Neural progenitor cell (in vitro differentiated cells): ENCODE data around the gene ARID5B. TPM values are rescaled to one million over a fixed set of nuclear protein-coding genes. Genes with fewer than 3 reads are reported as not detected.

ENCODE experiments used
- DNase-seq: peaks from one replicate; pipeline ENCODE4 v3.0.0-alpha.2; 2016; ENCODE audit warnings: low spot score
- H2AFZ ChIP-seq: fragments of 200-600 bp; sonication (generic); replicated peaks from 2 replicates; pipeline ENCODE4 v1.6.1; 2016; ENCODE audit warnings: antibody characterized with exemption
- H3F3A ChIP-seq: fragments of 200-600 bp; sonication (generic); 2 replicates; pipeline ENCODE4 v1.6.1; 2016; ENCODE audit warnings: antibody characterized with exemption, low read depth
- H3K27ac ChIP-seq: fragments of 200-600 bp; sonication (generic); 2 replicates; pipeline ENCODE4 v1.5.1; 2016; ENCODE audit warnings: mild to moderate bottlenecking
- H3K27me3 ChIP-seq: fragments of 200-600 bp; sonication (generic); 2 replicates; pipeline ENCODE4 v1.6.1; 2016; ENCODE audit warnings: mild to moderate bottlenecking, moderate library complexity
- H3K36me3 ChIP-seq: fragments of 200-600 bp; sonication (generic); 2 replicates; pipeline ENCODE4 v1.5.1; 2016
- H3K4me1 ChIP-seq: fragments of 200-600 bp; sonication (generic); 2 replicates; pipeline ENCODE4 v1.6.1; 2016; ENCODE audit warnings: mixed run types
- H3K4me2 ChIP-seq: fragments of 200-600 bp; sonication (generic); 2 replicates; pipeline ENCODE4 v1.6.1; 2016
- H3K4me3 ChIP-seq: fragments of 200-600 bp; sonication (generic); 2 replicates; pipeline ENCODE4 v1.5.1; 2016
- H3K79me2 ChIP-seq: fragments of 200-600 bp; sonication (generic); 2 replicates; pipeline ENCODE4 v1.6.1; 2016; ENCODE audit warnings: low read depth
- H3K9ac ChIP-seq: fragments of 200-600 bp; sonication (generic); 2 replicates; pipeline ENCODE4 v1.6.1; 2016
- H3K9me3 ChIP-seq: fragments of 200-600 bp; sonication (generic); 2 replicates; pipeline ENCODE4 v1.5.1; 2016; ENCODE audit warnings: low read depth
- H4K20me1 ChIP-seq: fragments of 200-600 bp; sonication (generic); 2 replicates; pipeline ENCODE4 v1.6.1; 2016; ENCODE audit warnings: low read depth
- H3K27ac Mint-ChIP-seq: 3 replicates; pipeline ENCODE4 v1.8.0; 2021; ENCODE audit warnings: mixed read lengths
- H3K27me3 Mint-ChIP-seq: 2 replicates; pipeline ENCODE4 v1.8.0; 2022; ENCODE audit warnings: low read depth, mild to moderate bottlenecking, inconsistent platforms, moderate library complexity, mixed read lengths; ENCODE audit not compliant: insufficient read depth
- H3K36me3 Mint-ChIP-seq: 3 replicates; pipeline ENCODE4 v1.8.0; 2021; ENCODE audit warnings: mixed read lengths
- H3K4me1 Mint-ChIP-seq: 3 replicates; pipeline ENCODE4 v1.8.0; 2021; ENCODE audit warnings: mixed read lengths
- H3K4me3 Mint-ChIP-seq: 3 replicates; pipeline ENCODE4 v1.8.0; 2021; ENCODE audit warnings: mild to moderate bottlenecking, moderate library complexity, mixed read lengths
- H3K9me3 Mint-ChIP-seq: 3 replicates; pipeline ENCODE4 v1.8.0; 2020; ENCODE audit warnings: mixed read lengths
- CTCF ChIP-seq: fragments of 200-600 bp; sonication (generic); IDR thresholded peaks from 2 replicates; pipeline ENCODE4 v1.5.1; 2017; ENCODE audit warnings: antibody characterized with exemption, mild to moderate bottlenecking
- EZH2 ChIP-seq: fragments of 200-600 bp; sonication (generic); IDR thresholded peaks from 2 replicates; pipeline ENCODE4 v1.6.1; 2017; ENCODE audit warnings: antibody characterized with exemption, mild to moderate bottlenecking, moderate library complexity
- EZH2phosphoT487 ChIP-seq: fragments of 200-600 bp; sonication (generic); IDR thresholded peaks from 2 replicates; pipeline ENCODE4 v1.6.1; 2017; ENCODE audit warnings: antibody characterized with exemption
- total RNA-seq: library from RNA; depleted of rRNA; stranded (reverse); fragments of >200 nt; gene quantifications from 2 replicates; pipeline ENCODE4 v1.2.3, GENCODE V29; 2015; ENCODE audit warnings: low replicate concordance

The ARID5B gene
- total RNA-seq, 1 donor from 2014 or later = 1.5 TPM

- Mint-ChIP-seq H3K4me1 (no peaks in the 10 kb centered on the region), H3K4me3 (no peak overlapping the region)
Measured at GRCh38 chr10:61959814-61960213, 58.3 kb downstream of the ARID5B start.

DNA sequence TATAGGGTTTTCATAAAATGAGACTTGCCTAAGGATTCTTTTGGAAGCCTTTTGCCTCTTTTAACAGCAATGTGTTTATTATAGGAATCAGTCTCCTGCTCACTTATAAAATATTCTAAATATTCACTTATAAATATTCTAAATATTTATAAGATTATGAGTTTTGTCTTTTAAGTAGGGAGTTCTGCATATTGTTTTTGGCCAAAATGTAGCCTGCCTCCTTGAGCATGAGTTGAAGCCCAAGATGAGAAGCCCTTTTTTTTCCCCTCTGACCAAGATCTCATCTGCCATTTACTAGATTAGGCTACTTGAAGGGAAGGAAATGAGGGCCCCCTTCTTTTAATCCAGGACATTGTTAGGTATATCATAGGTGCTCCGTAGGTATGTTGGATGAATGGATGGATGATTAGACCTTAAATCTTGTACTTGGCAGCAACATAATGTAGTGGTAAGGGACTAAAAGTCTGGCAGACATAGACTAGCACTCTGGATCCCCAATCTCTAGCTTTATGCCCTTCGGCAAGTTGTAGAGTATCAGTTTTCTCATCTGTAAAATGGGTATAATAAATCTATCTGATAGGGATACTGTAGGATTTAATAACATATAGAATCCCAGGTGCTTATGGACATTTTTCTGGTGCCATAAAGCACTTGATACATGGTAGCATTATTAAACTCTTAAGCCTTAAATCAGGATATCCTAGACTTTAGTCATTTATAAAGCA, 59.1 kb downstream of the ARID5B start:
- H2AFZ ChIP-seq = no peak overlapping the region
- no peak for DNase-seq
- no peak overlapping the region for H3K9ac ChIP-seq
- no peaks in the 10 kb centered on the region for H3F3A ChIP-seq
- H3K27me3 Mint-ChIP-seq = no peaks in the 10 kb centered on the region
- H3K9me3 ChIP-seq = no peaks in the 10 kb centered on the region
- H4K20me1 ChIP-seq = no peaks in the 10 kb centered on the region
- no peaks in the 10 kb centered on the region for H3K4me1 ChIP-seq
- TF ChIP-seq CTCF (no peak), EZH2 (no peak), EZH2phosphoT487 (no peak)
- H3K4me3 ChIP-seq = no peak overlapping the region
- H3K4me2 ChIP-seq = no peak overlapping the region
- H3K27me3 ChIP-seq = no peaks in the 10 kb centered on the region
- no peaks in the 10 kb centered on the region for H3K9me3 Mint-ChIP-seq
- no peak overlapping the region for H3K27ac ChIP-seq
- H3K4me3 Mint-ChIP-seq = no peak overlapping the region
- H3K4me1 Mint-ChIP-seq = no peaks in the 10 kb centered on the region
- no peaks in the 10 kb centered on the region for H3K36me3 ChIP-seq
- H3K27ac Mint-ChIP-seq = no peak overlapping the region
- no peaks in the 10 kb centered on the region for H3K79me2 ChIP-seq
- no peaks in the 10 kb centered on the region for H3K36me3 Mint-ChIP-seq

More at GRCh38 chr10:61959814-61960213, 58.3 kb downstream of the ARID5B start:
- Histone ChIP-seq H3K9ac (no peak overlapping the region), H2AFZ (no peak overlapping the region), H3K4me2 (no peak overlapping the region), H3K4me3 (no peak overlapping the region), H3K4me1 (no peaks in the 10 kb centered on the region), H4K20me1 (no peaks in the 10 kb centered on the region), H3K27ac (no peak overlapping the region), H3K36me3 (no peaks in the 10 kb centered on the region), H3K79me2 (no peaks in the 10 kb centered on the region), H3K9me3 (no peaks in the 10 kb centered on the region), H3F3A (no peaks in the 10 kb centered on the region), H3K27me3 (no peaks in the 10 kb centered on the region)
- Mint-ChIP-seq H3K36me3 (no peaks in the 10 kb centered on the region), H3K27me3 (no peaks in the 10 kb centered on the region), H3K9me3 (no peaks in the 10 kb centered on the region), H3K27ac (no peak overlapping the region)
- TF ChIP-seq EZH2phosphoT487 (no peak), CTCF (no peak), EZH2 (no peak)
- no peak for DNase-seq

DNA sequence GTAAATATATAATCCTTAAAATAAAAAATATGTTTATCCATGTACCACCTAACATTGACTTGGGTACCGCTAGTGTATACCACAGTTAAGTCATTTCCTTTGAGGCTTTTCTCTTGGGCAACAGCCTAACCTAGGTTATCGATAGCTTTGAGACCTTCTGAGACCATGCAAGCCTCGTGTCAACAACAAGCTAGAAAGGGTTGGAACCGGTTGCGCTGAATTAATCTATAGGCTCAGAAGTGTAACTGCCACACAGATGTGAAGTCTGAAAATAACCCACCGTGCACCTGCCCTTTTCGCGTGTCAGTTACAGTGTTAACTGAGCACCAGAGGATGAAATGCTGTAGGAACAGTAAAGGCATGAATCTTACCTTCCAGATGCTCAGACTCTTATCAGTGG, 59.8 kb downstream of the ARID5B start:
- H4K20me1 ChIP-seq = no peaks in the 10 kb centered on the region
- no peaks in the 10 kb centered on the region for H3K27me3 ChIP-seq
- TF ChIP-seq EZH2phosphoT487 (no peak), CTCF (no peak), EZH2 (no peak)
- H3K27me3 Mint-ChIP-seq = no peaks in the 10 kb centered on the region
- no peaks in the 10 kb centered on the region for H3K4me1 ChIP-seq
- no peak overlapping the region for H3K27ac Mint-ChIP-seq
- H3K4me2 ChIP-seq = no peak overlapping the region
- no peaks in the 10 kb centered on the region for H3K4me1 Mint-ChIP-seq
- no peaks in the 10 kb centered on the region for H3F3A ChIP-seq
- no peaks in the 10 kb centered on the region for H3K36me3 Mint-ChIP-seq
- DNase-seq = no peak
- no peaks in the 10 kb centered on the region for H3K79me2 ChIP-seq
- H3K4me3 ChIP-seq = no peak overlapping the region
- no peak overlapping the region for H3K9ac ChIP-seq
- no peaks in the 10 kb centered on the region for H3K9me3 Mint-ChIP-seq
- no peaks in the 10 kb centered on the region for H3K9me3 ChIP-seq
- H2AFZ ChIP-seq = no peak overlapping the region
- H3K36me3 ChIP-seq = no peaks in the 10 kb centered on the region
- H3K27ac ChIP-seq = no peak overlapping the region
- no peak overlapping the region for H3K4me3 Mint-ChIP-seq
